ENCODE measurements around the gene KIF26B. TPM values are rescaled to one million over a fixed set of nuclear protein-coding genes. Genes with fewer than 3 reads are reported as not detected.

The KIF26B gene
- total RNA-seq, 2 donors from 2014 or later, result 0.83 to 1.3 TPM

DNA sequence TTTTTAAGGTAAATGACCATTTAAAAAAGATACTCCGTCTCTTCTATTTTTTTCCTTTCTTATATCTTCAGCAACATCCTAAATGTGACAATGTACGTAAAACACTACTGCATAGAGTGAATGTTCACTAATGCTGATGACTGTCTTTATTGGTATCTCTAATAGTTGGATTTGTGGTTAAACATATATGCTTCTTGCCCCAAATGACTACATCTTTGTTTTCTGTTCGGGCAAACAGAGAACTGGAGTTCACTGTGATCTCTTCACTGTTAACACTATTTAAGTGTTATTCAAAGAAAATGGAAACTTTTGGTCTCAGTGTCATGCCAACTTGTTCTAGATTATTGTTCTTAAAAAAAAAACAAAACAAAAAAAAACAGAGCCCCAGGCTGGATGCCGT, 109.4 kb downstream of the KIF26B start:
- DNase-seq (ENCODE audit: low spot score), result no peak
- H3K27ac ChIP-seq, result no peak overlapping the region
- no peak for TF ChIP-seq CTCF (IDR thresholded peaks at IDR 0.05)
- no peaks in the 10 kb centered on the region for H3K4me1 ChIP-seq
- no peaks in the 10 kb centered on the region for H3K9me3 ChIP-seq
- no peaks in the 10 kb centered on the region for H3K27me3 ChIP-seq
- no peak overlapping the region for H3K4me3 ChIP-seq
- no peaks in the 10 kb centered on the region for H3K36me3 ChIP-seq

DNA sequence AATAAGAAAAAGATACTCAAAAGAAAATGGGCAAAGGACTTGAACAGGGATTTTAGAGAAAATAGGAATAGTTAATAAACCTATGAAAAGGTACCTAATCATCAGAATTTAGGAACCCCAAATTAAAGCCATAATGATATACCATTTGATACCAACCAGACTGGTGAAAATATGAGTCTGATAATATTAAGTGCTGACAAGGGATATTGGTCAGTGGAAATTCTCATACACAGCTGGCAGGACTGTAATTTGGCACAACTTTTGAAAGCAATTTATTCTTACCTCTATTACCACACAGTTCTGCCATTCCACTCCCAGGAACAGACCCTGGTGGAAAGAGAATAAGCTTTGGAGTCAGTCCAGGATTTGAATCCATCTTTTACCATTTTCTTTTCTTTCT, 111.3 kb downstream of the KIF26B start:
- no peak for TF ChIP-seq CTCF (IDR thresholded peaks at IDR 0.05)
- Histone ChIP-seq H3K4me3 (no peak overlapping the region), H3K9me3 (peaks cover 0 to 5% of the 10 kb centered on the region in 2 donors), H3K27ac (no peak overlapping the region), H3K4me1 (no peaks in the 10 kb centered on the region), H3K36me3 (no peaks in the 10 kb centered on the region), H3K27me3 (no peaks in the 10 kb centered on the region)
- no peak for DNase-seq (ENCODE audit: low spot score)

GRCh38 chr1:245270063-245270462, 115.3 kb downstream of the KIF26B start:
- Histone ChIP-seq H3K27me3 (no peaks in the 10 kb centered on the region), H3K9me3 (peaks cover 0 to 12% of the 10 kb centered on the region in 2 donors), H3K36me3 (no peaks in the 10 kb centered on the region), H3K27ac (no peak overlapping the region), H3K4me3 (no peak overlapping the region), H3K4me1 (no peaks in the 10 kb centered on the region)
- TF ChIP-seq CTCF (IDR thresholded peaks at IDR 0.05), result no peak
- DNase-seq (ENCODE audit: low spot score), result no peak

DNA sequence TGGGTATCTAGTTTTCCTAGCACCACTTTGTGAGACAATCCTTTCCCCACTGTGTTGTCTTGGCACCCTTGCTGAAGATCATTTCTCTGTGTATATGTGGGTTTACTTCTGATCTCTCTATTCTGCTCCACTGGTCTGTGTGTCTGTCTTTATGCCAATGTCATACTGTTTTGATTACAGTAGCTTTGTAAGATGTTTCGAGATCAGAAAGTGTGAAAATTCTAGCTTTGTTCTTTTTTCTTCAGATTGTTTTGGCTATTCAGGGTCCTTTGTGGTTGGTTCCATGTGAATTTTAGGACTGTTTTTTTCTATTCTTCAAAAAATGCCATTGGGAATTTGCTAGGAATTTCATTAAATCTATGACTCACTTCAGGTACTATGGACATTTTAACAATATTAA, 116.2 kb downstream of the KIF26B start:
- H3K27me3 ChIP-seq, result no peaks in the 10 kb centered on the region
- H3K4me3 ChIP-seq, result no peak overlapping the region
- peaks cover 0 to 12% of the 10 kb centered on the region in 2 donors for H3K9me3 ChIP-seq
- no peak overlapping the region for H3K27ac ChIP-seq
- no peaks in the 10 kb centered on the region for H3K36me3 ChIP-seq
- TF ChIP-seq CTCF (IDR thresholded peaks at IDR 0.05), result no peak
- no peaks in the 10 kb centered on the region for H3K4me1 ChIP-seq
- DNase-seq (ENCODE audit: low spot score), result no peak

- DNase-seq (ENCODE audit: low spot score), result no peak
- no peaks in the 10 kb centered on the region for H3K4me1 ChIP-seq
- H3K4me3 ChIP-seq, result no peak overlapping the region
- no peak for TF ChIP-seq CTCF (IDR thresholded peaks at IDR 0.05)
- H3K27me3 ChIP-seq, result no peaks in the 10 kb centered on the region
- H3K27ac ChIP-seq, result no peak overlapping the region
- H3K9me3 ChIP-seq, result peaks cover 0 to 12% of the 10 kb centered on the region in 2 donors
- no peaks in the 10 kb centered on the region for H3K36me3 ChIP-seq
These were observed 117.9 kb downstream of the KIF26B start for GRCh38 chr1:245272676-245273075.

DNA sequence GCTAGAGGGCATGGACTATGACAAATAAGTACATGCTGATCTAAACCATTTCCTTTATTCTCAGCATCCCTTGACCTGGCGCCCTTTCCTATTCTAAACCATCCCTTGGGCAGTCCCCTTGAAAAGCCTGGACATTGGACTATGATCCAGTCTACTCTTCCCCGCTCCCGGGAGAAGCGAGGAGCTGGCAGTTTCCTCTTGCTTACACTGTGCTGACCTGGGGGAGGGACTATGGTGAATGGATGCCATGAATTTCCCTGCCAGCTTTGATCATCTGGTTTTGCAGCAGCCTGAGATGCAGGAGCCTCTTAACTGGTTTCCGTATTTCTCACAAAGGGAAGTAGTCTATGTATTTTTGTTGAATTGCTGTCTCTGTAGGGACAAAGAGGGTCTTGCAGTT, 121.7 kb downstream of the KIF26B start:
- H3K4me3 ChIP-seq, result no peak overlapping the region
- DNase-seq (ENCODE audit: low spot score), result no peak
- no peaks in the 10 kb centered on the region for H3K27me3 ChIP-seq
- no peaks in the 10 kb centered on the region for H3K36me3 ChIP-seq
- H3K27ac ChIP-seq, result no peak overlapping the region
- no peaks in the 10 kb centered on the region for H3K4me1 ChIP-seq
- H3K9me3 ChIP-seq, result peaks cover 0 to 4% of the 10 kb centered on the region in 2 donors
- TF ChIP-seq CTCF (IDR thresholded peaks at IDR 0.05), result no peak
